ELR (cell line): ENCODE results near the gene TMEM37.

Experiments used
- DNase-seq: peaks from one replicate; pipeline ENCODE4 v3.0.0-alpha.2; 2015; ENCODE audit warnings: low read depth

The TMEM37 gene

DNA sequence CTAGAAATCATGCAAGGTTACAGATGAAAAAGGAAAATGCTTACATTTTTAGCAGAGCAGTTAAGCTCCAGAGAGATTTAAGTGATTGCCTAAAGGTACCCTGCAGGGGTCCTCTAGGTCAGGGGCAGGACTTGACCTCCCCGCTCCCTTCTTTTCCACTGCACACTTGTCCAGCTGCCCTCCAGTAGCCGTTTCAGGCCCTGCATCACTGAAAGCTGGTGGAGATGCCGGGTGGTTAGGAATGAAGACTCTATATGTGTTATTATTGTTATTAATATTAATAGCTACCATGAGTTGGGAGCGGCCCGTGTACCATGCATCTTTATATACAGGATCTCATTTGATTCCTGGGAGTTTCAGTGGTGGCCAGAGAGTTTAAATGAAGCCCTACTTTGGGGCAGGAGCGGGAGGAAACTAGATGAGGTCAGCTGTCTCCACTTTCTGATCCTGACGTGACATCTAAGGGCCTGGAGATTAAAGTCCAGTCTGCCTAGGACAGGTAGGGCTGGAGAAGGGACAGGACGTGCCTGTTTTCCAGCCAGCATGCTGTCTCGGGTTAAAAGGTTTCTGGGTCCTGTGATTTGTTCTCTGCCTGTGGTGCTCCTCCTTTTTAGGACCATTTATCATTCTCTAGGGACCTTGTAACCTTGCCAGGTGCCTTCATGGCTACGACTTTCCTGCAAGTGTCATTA lies 2.1 kb downstream of the TMEM37 start:
- DNase-seq, result no peak

DNA sequence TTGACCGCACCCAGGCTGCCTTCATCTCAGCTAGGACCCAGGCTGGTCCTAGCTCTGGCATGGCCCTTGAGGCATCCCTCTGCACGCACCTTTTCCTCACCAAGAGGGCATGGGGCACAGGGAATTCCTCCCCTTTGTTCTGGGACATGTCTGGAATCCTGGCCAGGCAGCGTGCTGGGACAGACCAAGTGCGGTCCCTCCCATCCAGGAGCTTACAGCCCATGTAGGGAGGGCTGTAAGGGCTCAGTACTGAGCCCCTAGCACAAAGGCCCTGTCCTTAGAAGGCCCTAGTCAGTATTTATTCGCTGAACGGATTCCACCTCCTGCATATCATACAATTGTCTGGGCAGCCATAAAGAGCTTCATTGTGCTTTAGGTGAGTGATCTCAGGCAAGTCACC lies 3.0 kb downstream of the TMEM37 start:
- no peak for DNase-seq

DNA sequence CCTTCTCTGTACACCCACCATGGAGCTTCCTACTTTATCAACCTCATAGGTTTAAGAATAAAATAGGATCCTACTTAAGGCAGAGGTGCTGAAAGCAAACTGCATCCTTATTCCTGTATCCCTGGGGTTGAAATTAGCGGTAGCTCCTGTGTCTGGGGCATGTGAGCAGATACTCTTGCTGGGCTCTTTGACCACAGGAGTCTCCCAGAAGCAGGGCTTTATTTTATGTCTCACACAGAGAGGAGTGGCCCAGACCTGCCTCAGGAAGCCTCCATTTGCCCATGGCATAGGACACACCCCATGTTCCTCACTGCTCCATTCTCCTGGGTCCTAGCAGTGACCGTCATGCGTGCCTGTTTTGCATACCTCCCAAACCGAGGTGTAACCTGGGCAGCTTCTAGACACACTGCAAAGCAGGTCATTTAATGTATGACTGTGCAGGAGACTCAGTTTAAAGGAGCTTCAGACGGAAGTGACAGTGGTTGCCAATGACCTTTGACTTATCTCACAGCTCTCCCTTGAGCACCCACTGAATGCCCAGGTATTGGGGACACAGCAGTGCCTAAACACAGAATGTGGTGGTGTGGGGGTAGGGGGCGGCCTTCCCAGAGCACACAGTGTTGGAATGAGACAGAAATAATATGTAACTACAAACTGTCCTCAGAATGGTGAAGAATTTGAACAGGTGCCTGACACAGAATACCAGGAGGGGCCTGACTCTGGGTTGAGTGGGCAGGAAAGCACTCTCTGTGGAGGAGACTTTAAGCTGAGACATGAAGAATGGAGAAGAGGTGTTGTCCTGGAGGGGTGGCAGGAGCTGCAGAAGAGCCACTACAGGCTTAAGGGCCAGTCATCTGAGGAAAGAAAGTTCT lies 3.7 kb downstream of the TMEM37 start:
- no peak for DNase-seq

DNA sequence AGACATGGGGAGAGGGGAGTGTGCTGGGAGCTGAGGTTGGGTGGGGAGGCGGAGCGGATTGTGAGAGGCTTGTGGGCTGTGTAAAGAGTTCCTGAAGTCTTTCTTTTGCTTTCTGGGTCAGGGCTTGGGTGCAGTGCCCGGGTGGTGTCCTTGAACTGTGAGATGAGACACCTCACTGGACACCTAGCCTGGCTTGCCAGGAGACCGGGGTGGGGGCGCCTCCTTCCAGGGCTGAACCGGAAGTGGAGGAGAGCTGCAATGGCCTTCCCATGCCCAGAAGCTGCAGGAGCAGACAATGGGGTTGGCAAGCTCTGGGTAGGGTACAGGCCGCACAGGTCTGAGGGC lies 4.3 kb downstream of the TMEM37 start:
- no peak for DNase-seq

- no peak for DNase-seq
Measured at GRCh38 chr2:119436993-119437772, 5.5 kb downstream of the TMEM37 start.

- no peak for DNase-seq
Measured at GRCh38 chr2:119438128-119438656, 6.5 kb downstream of the TMEM37 start.

- no peak for DNase-seq
Measured at GRCh38 chr2:119438726-119439284, 7.2 kb downstream of the TMEM37 start.

DNA sequence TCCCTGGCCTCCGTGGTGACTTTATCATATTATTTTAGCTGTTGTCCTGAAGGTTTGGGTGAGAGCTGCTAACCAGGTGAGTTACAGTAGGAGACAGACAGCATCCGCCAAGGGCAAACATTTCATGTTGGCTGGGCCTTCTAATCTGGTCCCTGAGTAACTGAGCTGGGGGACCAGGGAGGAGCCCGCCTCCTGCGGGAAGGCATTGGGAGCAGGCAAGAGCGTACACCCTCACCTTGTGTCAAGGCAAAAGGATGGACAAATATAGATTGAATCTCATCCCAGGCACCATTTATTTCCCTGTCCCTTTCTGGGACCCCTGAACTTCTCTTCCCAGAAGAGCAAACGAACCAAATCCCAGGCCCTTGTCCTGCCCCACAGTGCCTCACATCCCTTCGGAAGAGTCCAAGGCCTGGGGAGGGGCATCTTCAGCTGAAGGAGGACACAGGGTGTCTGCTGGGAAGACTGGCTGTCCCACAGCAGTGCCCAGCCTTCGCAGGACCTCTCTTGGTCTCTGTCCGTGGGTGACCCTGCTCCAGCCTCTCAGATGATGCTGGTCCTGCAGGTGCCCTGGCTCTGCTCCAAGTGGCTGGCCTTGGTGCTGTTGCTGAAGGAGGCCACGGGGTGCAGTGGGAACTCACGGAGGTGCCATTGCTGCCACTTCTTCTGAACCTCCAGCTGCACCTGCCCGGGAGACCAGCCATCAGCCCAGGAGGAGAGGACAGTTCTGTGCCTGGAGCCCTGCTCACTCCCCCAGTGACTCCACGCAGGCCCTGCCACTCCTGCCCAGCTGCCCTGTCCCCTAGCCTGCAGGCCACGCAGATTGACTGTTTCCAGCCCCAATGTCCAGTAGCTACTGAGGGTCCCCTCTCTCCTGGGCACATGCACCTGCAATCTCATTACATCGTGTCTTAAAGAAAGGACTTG lies 8.2 kb downstream of the TMEM37 start:
- DNase-seq, result no peak

GRCh38 chr2:119440501-119440870 lies 8.8 kb downstream of the TMEM37 start:
- no peak for DNase-seq

DNA sequence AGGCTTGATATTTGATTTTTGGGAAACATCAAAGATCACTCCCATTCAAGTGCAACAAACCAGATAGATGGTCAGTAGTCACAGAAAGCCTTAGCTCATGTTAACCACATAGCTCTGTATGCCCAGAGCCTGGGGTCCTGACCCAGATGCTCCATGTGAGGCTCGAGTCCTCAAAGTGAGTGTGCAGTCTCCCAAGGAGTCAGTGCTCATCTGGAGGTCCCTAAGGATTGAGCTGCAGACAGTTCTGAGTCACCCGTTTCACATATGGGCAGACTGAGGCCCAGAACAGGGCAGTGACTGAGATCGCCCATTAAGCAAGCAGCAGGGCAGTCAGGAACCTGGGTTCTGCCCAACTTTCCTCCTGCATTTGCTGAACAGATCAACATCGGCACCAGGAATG lies 9.2 kb downstream of the TMEM37 start:
- no peak for DNase-seq

DNA sequence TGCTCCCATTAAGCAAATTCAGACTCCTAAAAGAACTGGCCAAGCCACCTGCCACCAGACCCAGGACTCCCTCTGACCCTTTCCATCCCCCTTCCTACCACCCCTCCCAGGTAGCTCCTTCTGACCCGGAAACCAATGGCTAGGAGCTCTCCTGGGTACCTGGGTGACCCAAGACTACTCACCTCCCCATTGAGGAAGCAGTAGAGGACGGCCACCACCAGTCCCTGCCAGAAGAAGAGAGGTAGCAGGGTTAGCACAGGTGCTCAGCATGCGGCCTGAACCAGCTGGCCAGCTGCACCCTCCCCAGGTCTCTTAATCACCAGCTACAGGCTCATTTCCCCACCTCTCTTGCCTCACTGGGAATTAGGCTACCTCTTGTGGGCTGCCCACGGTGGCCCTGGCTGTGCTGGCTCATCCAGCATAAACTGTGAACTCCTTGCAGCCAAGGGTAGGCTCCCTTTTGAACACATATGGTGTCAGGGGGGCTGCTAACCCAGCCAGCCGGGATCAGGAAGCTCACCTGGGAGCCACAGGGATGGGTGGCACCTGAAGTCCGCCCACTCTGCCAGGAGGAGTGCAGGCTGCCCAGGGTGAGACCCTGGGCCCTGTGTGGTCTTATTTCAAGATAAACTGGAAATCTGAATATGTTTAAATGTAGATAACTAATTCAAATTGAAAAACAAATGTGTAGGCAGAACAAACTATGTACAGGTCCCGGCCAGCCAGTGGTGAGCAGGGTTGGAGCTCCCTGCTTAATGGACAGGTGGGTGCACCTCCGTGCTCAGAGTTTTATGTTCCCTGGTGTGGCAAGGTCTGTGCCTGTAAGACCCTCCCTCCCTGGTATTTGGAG lies 9.9 kb downstream of the TMEM37 start:
- DNase-seq, result no peak

DNA sequence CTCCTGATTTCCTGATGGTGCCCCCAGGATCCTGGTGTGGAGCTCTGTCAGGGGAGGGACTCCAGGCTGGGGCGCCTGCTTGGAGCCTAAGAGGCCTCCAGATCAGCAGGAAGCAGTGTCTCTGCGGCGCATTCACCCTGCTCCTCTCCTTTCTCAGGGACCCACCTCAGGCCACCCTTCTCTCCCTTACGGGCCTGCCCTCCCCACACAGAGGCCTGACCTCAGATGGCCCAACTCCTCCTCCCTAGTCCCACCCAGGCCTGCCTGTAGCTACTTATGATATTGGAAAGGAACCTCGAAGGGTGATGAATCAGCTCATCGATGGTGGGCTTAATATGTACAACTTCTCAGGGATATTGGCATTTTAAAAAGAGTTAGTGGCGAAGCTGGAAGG lies 10.6 kb downstream of the TMEM37 start:
- no peak for DNase-seq

GRCh38 chr2:119442850-119443249 lies 11.2 kb downstream of the TMEM37 start:
- DNase-seq, result no peak

GRCh38 chr2:119446037-119446436 lies 14.4 kb downstream of the TMEM37 start:
- no peak for DNase-seq

DNA sequence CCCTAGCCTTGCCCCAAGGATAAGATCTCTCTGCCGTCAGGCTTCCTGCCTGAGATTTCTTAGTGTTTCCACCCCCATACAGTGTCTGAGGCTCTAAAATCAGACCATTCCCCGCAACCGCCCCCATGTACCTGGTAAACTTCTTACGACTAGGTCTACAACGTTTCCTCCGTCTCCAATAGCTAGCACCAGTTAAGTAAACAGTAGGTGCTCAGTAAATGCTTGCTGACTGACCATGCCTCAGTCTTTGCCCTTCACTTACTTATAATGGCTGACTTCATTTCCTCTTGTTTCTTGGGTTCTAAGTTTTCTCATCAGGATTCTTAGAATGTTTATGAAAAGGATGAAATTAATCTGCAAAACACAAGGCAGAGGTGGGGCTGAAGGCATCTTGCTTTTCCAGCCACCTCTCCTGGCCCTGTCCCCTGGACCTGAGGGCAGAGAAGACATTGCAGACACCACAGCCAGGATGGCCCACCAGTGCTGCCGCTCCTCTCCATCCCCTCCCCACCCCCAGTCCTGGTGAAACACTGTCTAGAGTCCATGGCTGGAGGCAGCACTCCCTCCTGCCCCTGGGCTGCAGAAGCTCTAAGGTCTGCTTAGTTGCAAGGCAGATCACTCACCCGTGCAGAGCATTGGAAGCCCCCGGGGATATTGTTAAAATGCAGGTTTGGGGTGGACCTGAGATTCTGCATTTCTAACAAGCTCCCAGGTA lies 16.9 kb downstream of the TMEM37 start:
- no peak for DNase-seq

DNA sequence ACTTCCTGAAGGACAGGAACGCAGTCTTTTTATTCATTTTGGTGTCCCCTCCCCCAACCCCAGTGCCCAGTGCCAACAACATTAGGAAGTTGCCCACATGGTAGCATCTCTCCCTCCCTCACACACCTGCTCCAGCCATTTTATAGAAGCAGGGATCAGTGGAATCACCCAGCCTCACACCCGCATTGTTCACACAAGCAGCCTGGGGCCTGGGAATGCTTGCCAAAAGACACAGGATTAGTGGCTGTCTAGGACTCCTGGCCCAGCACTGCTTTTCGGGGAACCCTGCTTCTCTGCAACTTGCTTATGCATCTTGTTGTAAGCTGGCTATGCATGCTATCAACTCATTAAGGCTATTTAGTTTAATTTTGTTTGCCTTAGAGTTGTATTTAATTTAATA lies 17.9 kb downstream of the TMEM37 start:
- DNase-seq, result no peak

- DNase-seq, result no peak
Measured at GRCh38 chr2:119451336-119452050, 19.8 kb downstream of the TMEM37 start.

GRCh38 chr2:119453972-119454593 lies 22.4 kb downstream of the TMEM37 start:
- no peak for DNase-seq
